H1 (cell line): ENCODE data around the gene DISC1. TPM values are rescaled to one million over a fixed set of nuclear protein-coding genes. Genes with fewer than 3 reads are reported as not detected.

Experiments used
- CTCF ChIA-PET: fragments of 300-600 bp; sonication (Branson Sonifier 250); formaldehyde crosslinking; loops from one replicate; lab custom pipeline; 2021; ENCODE audit not compliant: partially characterized antibody; lab: Charles Lee
- POLR2A ChIA-PET: fragments of 300-600 bp; sonication (Branson Sonifier 250); formaldehyde crosslinking; loops from one replicate; lab custom pipeline; 2021; ENCODE audit warnings: inconsistent platforms; ENCODE audit not compliant: partially characterized antibody; lab: Charles Lee
- DNase-seq, 2 experiments: peaks; one replicate each; pipeline versions ENCODE4 v3.0.0 to v3.0.0-alpha.2; 2010 to 2022; ENCODE audit warnings: low spot score in 2 of 2, low read depth in 1 of 2, mixed read lengths in 1 of 2
- FAIRE-seq: peaks from 2 replicates; lab custom pipeline; 2011; peaks lifted over from hg19 to GRCh38; lab: Jason Lieb, UNC
- H2AFZ ChIP-seq: 2 replicates; pipeline ENCODE4 v1.8.1; 2012; ENCODE audit warnings: low read length, inconsistent platforms
- H2AK5ac ChIP-seq: 2 replicates; pipeline ENCODE4 v1.6.1; 2013; ENCODE audit warnings: low read depth, low read length
- H2BK120ac ChIP-seq: replicated peaks from 2 replicates; pipeline ENCODE3; 2013; ENCODE audit warnings: low read depth, low read length, inconsistent platforms
- H2BK12ac ChIP-seq: 2 replicates; pipeline ENCODE4 v1.6.1; 2013; ENCODE audit warnings: low read depth, low read length
- H2BK15ac ChIP-seq: 2 replicates; pipeline ENCODE4 v1.6.1; 2013; ENCODE audit warnings: low read length
- H2BK20ac ChIP-seq: 2 replicates; pipeline ENCODE4 v1.6.1; 2013; ENCODE audit warnings: low read length
- H2BK5ac ChIP-seq: 2 replicates; pipeline ENCODE4 v1.6.1; 2013; ENCODE audit warnings: low read depth, low read length
- H3K14ac ChIP-seq: 2 replicates; pipeline ENCODE4 v1.6.1; 2013; ENCODE audit warnings: inconsistent platforms; ENCODE audit not compliant: insufficient read length
- H3K18ac ChIP-seq: 2 replicates; pipeline ENCODE4 v1.6.1; 2013; ENCODE audit warnings: low read length; ENCODE audit errors: extremely low read depth
- H3K23ac ChIP-seq: 2 replicates; pipeline ENCODE4 v1.6.1; 2013; ENCODE audit warnings: inconsistent platforms; ENCODE audit not compliant: insufficient read length
- H3K23me2 ChIP-seq: 2 replicates; pipeline ENCODE4 v1.6.1; 2013; ENCODE audit warnings: low read depth, low read length
- H3K27ac ChIP-seq: 2 replicates; pipeline ENCODE4 v1.6.1; 2011; ENCODE audit warnings: low read depth, low read length, inconsistent platforms
- H3K27me3 ChIP-seq, 4 experiments: replicated peaks in 1 of 4; 1 replicate in 1 of 4; 2 replicates in 3 of 4; pipeline versions ENCODE4 v1.6.1 to v1.8.1; 2011 to 2013; ENCODE audit warnings: low read length in 3 of 4, mild to moderate bottlenecking in 3 of 4, inconsistent platforms in 2 of 4, mixed read lengths in 2 of 4, moderate library complexity in 1 of 4; ENCODE audit not compliant: control insufficient read depth in 3 of 4, insufficient read depth in 3 of 4; ENCODE audit errors: extremely low read depth in 1 of 4
- H3K36me3 ChIP-seq, 4 experiments: 2 replicates each; pipeline versions ENCODE4 v1.6.1 to v1.8.1; 2011 to 2013; ENCODE audit warnings: mild to moderate bottlenecking in 4 of 4, low read length in 3 of 4, moderate library complexity in 2 of 4, control low read depth in 1 of 4, inconsistent platforms in 1 of 4; ENCODE audit not compliant: insufficient read depth in 4 of 4, control insufficient read depth in 2 of 4
- H3K4ac ChIP-seq: replicated peaks from 2 replicates; pipeline ENCODE3; 2013; ENCODE audit warnings: low read length, low read depth, mixed read lengths, inconsistent platforms; ENCODE audit not compliant: insufficient read length
- H3K4me1 ChIP-seq, 4 experiments: replicated peaks in 1 of 4; 1 replicate in 1 of 4; 2 replicates in 3 of 4; pipeline versions ENCODE4 v1.6.1 to v1.8.1; 2011 to 2013; ENCODE audit warnings: low read length in 3 of 4, inconsistent platforms in 2 of 4, mixed read lengths in 1 of 4; ENCODE audit not compliant: insufficient read depth in 4 of 4, control insufficient read depth in 3 of 4
- H3K4me2 ChIP-seq, 2 experiments: 2 replicates each; pipeline versions ENCODE4 v1.6.1 to v1.8.1; 2011 to 2013; ENCODE audit warnings: low read depth in 2 of 2, low read length in 2 of 2, control low read depth in 1 of 2, inconsistent platforms in 1 of 2, mild to moderate bottlenecking in 1 of 2; ENCODE audit not compliant: insufficient read depth in 1 of 2
- H3K4me3 ChIP-seq, 4 experiments: fragments of 200-600, 300-600 bp in 1 of 4; sonication (generic), shearing (Covaris generic), sonication (Bioruptor Twin) in 1 of 4; 2 replicates each; pipeline versions ENCODE4 v1.5.1 to v1.8.1; 2011 to 2016; ENCODE audit warnings: low read length in 4 of 4, low read depth in 3 of 4, control low read depth in 2 of 4, inconsistent platforms in 2 of 4, mild to moderate bottlenecking in 2 of 4, mixed read lengths in 1 of 4, moderate library complexity in 1 of 4; ENCODE audit not compliant: insufficient read depth in 2 of 4; ENCODE audit errors: extremely low read depth in 1 of 4
- H3K56ac ChIP-seq: replicated peaks from 2 replicates; pipeline ENCODE3; 2013; ENCODE audit warnings: low read depth, mild to moderate bottlenecking, mixed read lengths, low read length, inconsistent platforms; ENCODE audit not compliant: insufficient read length
- H3K79me1 ChIP-seq: 2 replicates; pipeline ENCODE4 v1.6.1; 2013; ENCODE audit warnings: low read depth, low read length, control low read depth
- H3K79me2 ChIP-seq, 2 experiments: 2 replicates each; pipeline versions ENCODE4 v1.6.1 to v1.8.1; 2012 to 2013; ENCODE audit warnings: low read length in 2 of 2, mild to moderate bottlenecking in 2 of 2, inconsistent platforms in 1 of 2; ENCODE audit not compliant: insufficient read depth in 2 of 2, control insufficient read depth in 1 of 2
- H3K9ac ChIP-seq, 4 experiments: replicated peaks in 1 of 4; 1 replicate in 1 of 4; 2 replicates in 3 of 4; pipeline versions ENCODE4 v1.6.1 to v1.8.1; 2011 to 2013; ENCODE audit warnings: low read depth in 3 of 4, low read length in 3 of 4, control low read depth in 2 of 4, mild to moderate bottlenecking in 2 of 4, moderate library complexity in 2 of 4, inconsistent platforms in 1 of 4; ENCODE audit errors: extremely low read depth in 1 of 4
- H3K9me3 ChIP-seq, 2 experiments: 2 replicates each; pipeline versions ENCODE4 v1.6.1 to v1.8.1; 2012 to 2013; ENCODE audit warnings: mild to moderate bottlenecking in 2 of 2, moderate library complexity in 2 of 2, control low read depth in 1 of 2, inconsistent platforms in 1 of 2, low read depth in 1 of 2, low read length in 1 of 2, mixed read lengths in 1 of 2; ENCODE audit not compliant: insufficient read depth in 2 of 2
- H4K20me1 ChIP-seq, 2 experiments: replicated peaks in 1 of 2; 2 replicates each; pipeline versions ENCODE3 to v1.8.1; 2011 to 2013; ENCODE audit warnings: inconsistent platforms in 2 of 2, low read length in 2 of 2, mild to moderate bottlenecking in 1 of 2; ENCODE audit not compliant: insufficient read depth in 2 of 2, control insufficient read depth in 1 of 2
- H4K5ac ChIP-seq: 2 replicates; pipeline ENCODE4 v1.6.1; 2013; ENCODE audit warnings: low read length, low read depth, mixed read lengths, inconsistent platforms; ENCODE audit not compliant: insufficient read length
- H4K8ac ChIP-seq: 2 replicates; pipeline ENCODE4 v1.8.0; 2013; ENCODE audit warnings: mild to moderate bottlenecking, moderate library complexity, low read length, inconsistent platforms; ENCODE audit not compliant: insufficient read depth; ENCODE audit errors: extremely low read depth
- H4K91ac ChIP-seq: replicated peaks from 2 replicates; pipeline ENCODE3; 2013; ENCODE audit warnings: low read length, mixed read lengths, inconsistent platforms; ENCODE audit not compliant: insufficient read length
- CBX8 ChIP-seq: fragments of 300-800, 300-1000 bp; sonication (generic); IDR thresholded peaks from 2 replicates; pipeline ENCODE4 v1.7.1; 2016; ENCODE audit warnings: low read depth, low read length, borderline replicate concordance
- GABPA ChIP-seq: IDR thresholded peaks from 2 replicates; pipeline ENCODE4 v1.6.1; 2011; ENCODE audit warnings: mild to moderate bottlenecking, low read length, moderate library complexity, borderline replicate concordance; ENCODE audit not compliant: insufficient read depth
- HDAC6 ChIP-seq: IDR thresholded peaks from one replicate; pipeline ENCODE4 v1.7.1; 2012; ENCODE audit warnings: low read depth, mild to moderate bottlenecking, inconsistent platforms, low read length, moderate library complexity
- JUND ChIP-seq: IDR thresholded peaks from 2 replicates; pipeline ENCODE4 v1.6.1; 2011; ENCODE audit warnings: mild to moderate bottlenecking, improper control_type of control experiment, low read length
- KDM5A ChIP-seq: fragments of 200-600 bp; IDR thresholded peaks from 2 replicates; pipeline ENCODE4 v1.7.1; 2012; ENCODE audit warnings: mild to moderate bottlenecking, low read length, inconsistent platforms, mixed read lengths
- RFX5 ChIP-seq: IDR thresholded peaks from 2 replicates; pipeline ENCODE4 v1.6.1; 2011; ENCODE audit warnings: low read depth, low read length, improper control_type of control experiment, borderline replicate concordance
- WGBS, 2 experiments: shearing (Covaris generic) in 1 of 2; methylation state at CpG; one replicate each; pipeline versions ENCODE4 v1.1.6 to v1.1.7; 2013 to 2015; ENCODE audit warnings: low lambda C conversion rate in 2 of 2, mixed read lengths in 2 of 2, inconsistent platforms in 1 of 2, low coverage in 1 of 2, missing lambda C conversion rate in 1 of 2; ENCODE audit not compliant: insufficient replicate concordance in 2 of 2, insufficient coverage in 1 of 2, insufficient read length in 1 of 2; ENCODE audit errors: extremely low coverage in 1 of 2, missing lambda C conversion rate in 1 of 2; 5-methylcytosine and 5-hydroxymethylcytosine counted together
- polyA plus RNA-seq, 7 experiments: library from polyadenylated mRNA; depleted of rRNA in 3 of 7; stranded (reverse) in 5 of 7; unstranded in 2 of 7; fragments of >200 nt in 5 of 7; fragments of 200-250 nt in 2 of 7; gene quantifications; 1 replicate in 5 of 7; 2 replicates in 1 of 7; 4 replicates in 1 of 7; pipeline versions ENCODE4 v1.2.1 to v1.2.3, GENCODE V29; 2011 to 2013; ENCODE audit warnings: missing spikeins in 2 of 7, mixed read lengths in 2 of 7
- total RNA-seq: library from RNA; stranded (reverse); fragmentation: NEBNext Ultra II Directional; extraction: Animal tissue kit (Norgen Biotek cat#: 25700); gene quantifications from 2 replicates; pipeline ENCODE4 v1.2.1, GENCODE V29; 2021
- TF ChIP-seq, protein P1 (sequence below): IDR thresholded peaks from 2 replicates; pipeline ENCODE4 v1.6.1; 2011; ENCODE audit warnings: low read length, improper control_type of control experiment
- TF ChIP-seq, protein P2 (sequence below), 3 experiments: IDR thresholded peaks; 1 replicate in 2 of 3; 2 replicates in 1 of 3; pipeline versions ENCODE4 v1.5.1 to v1.6.1; 2011; ENCODE audit warnings: low read length in 3 of 3, mild to moderate bottlenecking in 3 of 3, inconsistent platforms in 2 of 3, low read depth in 1 of 3, moderate library complexity in 1 of 3; ENCODE audit not compliant: insufficient read depth in 1 of 3; ENCODE audit errors: control extremely low read depth in 1 of 3
- TF ChIP-seq, protein P3 (sequence below): IDR thresholded peaks from 2 replicates; pipeline ENCODE4 v1.6.1; 2012; ENCODE audit warnings: inconsistent platforms

The DISC1 gene
- total and polyA plus RNA-seq, 2 of the 8 experiments (the other 6 are each of a cell fraction or from before 2014, with no cell fraction given): 1.1 to 3.5 TPM

DNA sequence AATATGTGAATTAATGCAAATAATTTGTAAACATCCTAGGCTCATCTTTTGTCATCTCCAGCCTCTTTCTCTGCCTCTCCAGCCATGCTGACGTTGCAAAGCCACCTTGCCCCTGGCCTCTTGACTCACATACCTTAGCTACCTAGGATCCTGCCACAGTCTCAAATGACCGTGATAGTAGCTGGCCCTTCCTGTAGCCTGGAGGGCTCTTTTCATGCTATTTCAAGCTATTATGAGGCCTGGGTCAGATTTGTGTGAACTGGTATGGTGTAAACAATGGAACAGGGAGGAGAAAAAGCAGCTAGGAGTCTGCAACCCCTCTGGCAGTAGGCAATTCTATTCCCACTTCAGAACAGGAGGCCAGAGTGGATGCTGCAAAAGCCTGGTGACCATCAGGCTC, 337.7 kb downstream of the DISC1 start:
- ChIA-PET CTCF (no interaction called here), POLR2A (interaction anchor here (1.0 kb wide), 1 partner anchor 173 kb away, joined by 3 read pairs; no protein-coding TSS in a partner anchor)
- no peaks in the 10 kb centered on the region for H3K27me3 ChIP-seq
- no peaks in the 10 kb centered on the region for H3K79me1 ChIP-seq
- H3K23me2 ChIP-seq: no peaks in the 10 kb centered on the region
- no peak overlapping the region for H4K8ac ChIP-seq
- H3K18ac ChIP-seq: no peak overlapping the region
- no peak overlapping the region for H2AFZ ChIP-seq
- H3K4me3 ChIP-seq: no peak overlapping the region
- H4K20me1 ChIP-seq: no peaks in the 10 kb centered on the region
- no peak overlapping the region for H2BK15ac ChIP-seq
- no peak overlapping the region for H3K23ac ChIP-seq
- WGBS, 2 experiments: 86% methylated on average over 2 of the region's 2 CpGs; no CpG with 5 or more reads in 1 of the 2 experiments
- peaks cover 0 to 5% (median 0%) of the 10 kb centered on the region in 4 experiments; a peak in 1 of 7 replicates for H3K4me1 ChIP-seq
- H3K4ac ChIP-seq: no peak overlapping the region
- no peak overlapping the region for H2BK5ac ChIP-seq
- no peak overlapping the region for H3K4me2 ChIP-seq
- 0 out of 8 replicates have a peak, but pooled peaks cover 0 to 2% (median 0%) of the 10 kb centered on the region in 4 experiments for H3K36me3 ChIP-seq
- no peak for FAIRE-seq
- H3K27ac ChIP-seq: no peak overlapping the region
- no peak overlapping the region for H2AK5ac ChIP-seq
- H2BK20ac ChIP-seq: no peak overlapping the region
- no peaks in the 10 kb centered on the region for H3K79me2 ChIP-seq
- H2BK12ac ChIP-seq: no peak overlapping the region
- H3K9me3 ChIP-seq: no peaks in the 10 kb centered on the region
- H4K91ac ChIP-seq: no peak overlapping the region
- no peak overlapping the region for H3K14ac ChIP-seq
- H3K9ac ChIP-seq: no peak overlapping the region
- DNase-seq: no peak
- no peak overlapping the region for H2BK120ac ChIP-seq
- TF ChIP-seq, protein P1, sequence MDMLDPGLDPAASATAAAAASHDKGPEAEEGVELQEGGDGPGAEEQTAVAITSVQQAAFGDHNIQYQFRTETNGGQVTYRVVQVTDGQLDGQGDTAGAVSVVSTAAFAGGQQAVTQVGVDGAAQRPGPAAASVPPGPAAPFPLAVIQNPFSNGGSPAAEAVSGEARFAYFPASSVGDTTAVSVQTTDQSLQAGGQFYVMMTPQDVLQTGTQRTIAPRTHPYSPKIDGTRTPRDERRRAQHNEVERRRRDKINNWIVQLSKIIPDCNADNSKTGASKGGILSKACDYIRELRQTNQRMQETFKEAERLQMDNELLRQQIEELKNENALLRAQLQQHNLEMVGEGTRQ: no peak
- TF ChIP-seq, protein P2, sequence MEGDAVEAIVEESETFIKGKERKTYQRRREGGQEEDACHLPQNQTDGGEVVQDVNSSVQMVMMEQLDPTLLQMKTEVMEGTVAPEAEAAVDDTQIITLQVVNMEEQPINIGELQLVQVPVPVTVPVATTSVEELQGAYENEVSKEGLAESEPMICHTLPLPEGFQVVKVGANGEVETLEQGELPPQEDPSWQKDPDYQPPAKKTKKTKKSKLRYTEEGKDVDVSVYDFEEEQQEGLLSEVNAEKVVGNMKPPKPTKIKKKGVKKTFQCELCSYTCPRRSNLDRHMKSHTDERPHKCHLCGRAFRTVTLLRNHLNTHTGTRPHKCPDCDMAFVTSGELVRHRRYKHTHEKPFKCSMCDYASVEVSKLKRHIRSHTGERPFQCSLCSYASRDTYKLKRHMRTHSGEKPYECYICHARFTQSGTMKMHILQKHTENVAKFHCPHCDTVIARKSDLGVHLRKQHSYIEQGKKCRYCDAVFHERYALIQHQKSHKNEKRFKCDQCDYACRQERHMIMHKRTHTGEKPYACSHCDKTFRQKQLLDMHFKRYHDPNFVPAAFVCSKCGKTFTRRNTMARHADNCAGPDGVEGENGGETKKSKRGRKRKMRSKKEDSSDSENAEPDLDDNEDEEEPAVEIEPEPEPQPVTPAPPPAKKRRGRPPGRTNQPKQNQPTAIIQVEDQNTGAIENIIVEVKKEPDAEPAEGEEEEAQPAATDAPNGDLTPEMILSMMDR (IDR thresholded peaks at IDR 0.05; ENCODE audit: control extremely low read depth in 1 of 3, insufficient read depth in 1 of 3, low read depth in 1 of 3, low read length in 3 of 3): no peak
- TF ChIP-seq JUND (no peak), HDAC6 (no peak), CBX8 (no peak), GABPA (no peak), KDM5A (no peak), RFX5 (no peak)
- TF ChIP-seq, protein P3, sequence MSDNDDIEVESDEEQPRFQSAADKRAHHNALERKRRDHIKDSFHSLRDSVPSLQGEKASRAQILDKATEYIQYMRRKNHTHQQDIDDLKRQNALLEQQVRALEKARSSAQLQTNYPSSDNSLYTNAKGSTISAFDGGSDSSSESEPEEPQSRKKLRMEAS: no peak
- no peak overlapping the region for H4K5ac ChIP-seq
- no peak overlapping the region for H3K56ac ChIP-seq
